GM15510 (cell line): Measurements from ENCODE around the gene DHRSX.

Experiments used
- POLR2A ChIP-seq: IDR thresholded peaks from 3 replicates; pipeline ENCODE4 v1.6.1; 2011; ENCODE audit warnings: borderline replicate concordance; ENCODE audit not compliant: insufficient read length; ENCODE audit errors: extremely low read depth

DHRSX gene

DNA sequence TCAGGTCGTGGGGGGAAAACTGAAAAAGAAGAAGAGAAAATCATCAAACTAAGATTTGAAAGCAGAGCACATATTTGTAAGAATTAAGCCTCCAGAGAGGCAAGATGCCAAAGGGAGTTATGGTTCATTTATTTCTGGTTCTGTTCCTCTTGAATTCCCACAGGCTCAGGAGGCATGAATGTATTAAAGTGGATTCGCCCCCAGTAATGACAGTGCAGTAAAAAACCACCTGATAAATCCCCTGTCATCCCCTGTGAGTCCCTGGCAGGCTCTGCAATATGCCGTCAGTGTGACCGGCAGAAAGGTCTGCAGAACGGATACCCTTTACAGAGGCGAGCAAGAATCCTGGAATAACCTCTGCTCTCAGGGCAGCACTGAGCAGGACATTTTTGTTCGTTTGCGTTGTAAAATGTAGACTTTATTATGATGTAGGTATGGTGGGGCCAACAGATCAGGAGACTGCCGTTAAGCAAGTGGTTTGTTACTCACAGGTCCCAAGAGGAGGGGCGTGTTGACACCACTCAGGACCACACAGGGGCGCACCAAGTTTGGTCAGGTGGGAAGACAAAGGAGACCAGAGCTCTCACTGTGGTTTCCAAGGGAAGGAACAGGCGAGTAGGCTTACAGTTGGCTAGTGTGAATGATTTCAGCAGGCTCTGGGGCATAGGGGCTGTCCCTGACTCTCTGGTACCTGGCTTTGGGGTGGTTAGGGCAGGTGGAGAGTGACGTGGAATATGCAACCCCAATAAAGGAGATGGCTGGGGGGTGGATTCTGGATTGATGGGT, 75.3 kb downstream of the DHRSX start:
- no peak for TF ChIP-seq POLR2A

DNA sequence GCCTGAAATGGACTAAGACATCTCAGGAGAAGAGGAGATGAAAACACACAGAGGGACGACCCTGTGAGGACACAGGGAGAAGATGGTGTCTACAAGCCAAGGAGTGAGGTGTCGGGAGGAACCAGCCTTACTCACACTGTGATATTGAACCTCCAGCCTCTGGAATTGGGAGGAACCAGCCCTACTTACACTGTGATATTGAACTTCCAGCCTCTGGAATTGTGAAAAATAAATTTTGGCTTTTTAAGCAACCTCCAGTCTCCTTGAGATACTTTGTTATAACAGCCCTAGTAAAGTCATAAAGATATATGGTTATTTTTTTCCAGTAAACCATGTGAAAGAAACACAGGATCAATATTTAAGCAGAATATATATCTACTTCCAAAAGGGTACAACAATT, 76.5 kb downstream of the DHRSX start:
- no peak for TF ChIP-seq POLR2A

DNA sequence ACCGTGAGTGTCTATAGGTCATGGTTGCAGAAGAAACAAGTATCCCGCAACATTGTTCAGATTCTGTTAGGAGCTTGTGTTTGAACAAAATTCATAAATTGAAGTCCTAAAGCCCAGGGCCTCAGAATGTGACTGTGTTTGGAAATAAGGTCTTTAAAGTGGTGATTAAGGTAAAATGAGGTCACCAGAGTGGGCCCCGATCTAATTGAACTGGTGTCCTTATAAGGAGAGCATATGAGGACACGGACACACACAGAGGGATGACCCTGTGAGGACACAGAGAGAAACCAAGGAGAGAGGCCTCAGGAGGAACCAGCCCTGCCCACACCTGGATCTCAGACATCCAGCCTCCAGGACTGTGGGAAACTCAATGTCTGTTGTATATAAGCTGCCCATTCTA, 76.9 kb downstream of the DHRSX start:
- TF ChIP-seq POLR2A: no peak

DNA sequence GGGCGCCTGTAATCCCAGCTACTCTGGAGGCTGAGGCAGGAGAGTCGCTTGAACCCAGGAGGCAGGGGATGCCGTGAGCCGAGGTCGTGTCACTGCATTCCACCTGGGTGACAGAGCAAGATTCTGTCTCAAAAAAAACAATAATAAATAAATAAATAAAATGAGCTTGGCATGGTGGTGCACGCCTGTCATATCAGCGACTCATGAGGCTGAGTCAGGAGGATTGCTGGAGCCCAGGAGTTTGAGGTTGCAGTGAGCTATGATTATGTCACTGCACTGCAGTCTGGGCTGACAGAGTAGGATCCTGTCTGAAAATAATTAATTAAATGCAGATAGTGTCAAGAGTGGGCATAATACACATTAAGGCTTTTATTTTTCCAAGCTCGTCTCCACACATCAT, 77.5 kb downstream of the DHRSX start:
- TF ChIP-seq POLR2A: no peak

DNA sequence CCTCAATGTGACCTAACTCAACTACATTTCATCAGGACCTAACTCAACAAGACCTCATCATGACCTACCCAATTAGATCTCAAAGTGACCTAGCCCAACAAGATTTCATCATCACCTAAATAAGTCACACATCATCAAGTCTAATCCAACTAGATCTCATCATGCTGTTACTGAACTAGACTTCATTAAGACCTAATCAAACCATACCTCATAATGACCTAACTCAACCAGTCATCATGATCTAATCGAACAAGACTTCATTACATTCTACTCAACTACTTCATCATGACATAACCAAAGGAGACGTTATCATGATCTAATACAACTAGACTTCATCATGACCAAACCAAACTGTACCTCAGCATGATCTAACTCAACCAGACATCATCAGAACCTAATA, 82.8 kb downstream of the DHRSX start:
- no peak for TF ChIP-seq POLR2A

DNA sequence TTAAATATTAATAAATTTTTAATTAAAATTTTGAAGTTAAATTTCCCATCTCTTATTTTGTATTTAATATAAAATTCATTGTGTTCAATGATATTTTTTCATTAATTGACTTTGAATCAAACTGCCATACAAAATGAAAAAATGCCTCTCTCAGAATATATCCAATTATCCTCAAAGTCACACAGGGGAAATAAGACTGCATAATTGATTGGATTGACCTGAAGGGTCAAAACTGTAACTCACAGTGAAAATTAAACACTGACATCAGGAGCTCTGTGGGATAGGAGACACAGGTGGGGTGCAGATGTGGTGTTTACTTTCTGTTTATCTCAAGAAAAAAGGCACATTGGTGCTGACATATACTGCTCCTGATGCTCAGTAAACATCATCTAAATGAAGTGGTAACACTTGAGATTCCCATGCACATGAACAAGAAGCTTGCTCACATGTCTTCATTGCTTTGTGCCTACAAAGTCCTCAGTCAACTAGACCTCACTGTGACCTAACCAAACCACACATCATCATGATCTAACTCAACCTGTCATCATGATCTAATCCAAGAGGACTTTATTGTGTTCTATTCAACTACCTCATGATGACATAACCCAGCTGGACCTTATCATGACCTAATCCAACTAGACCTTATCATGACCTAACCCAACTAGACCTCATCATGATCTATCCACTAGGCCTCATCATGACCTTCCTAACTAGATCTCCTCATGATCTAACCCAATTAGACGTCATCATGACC, 83.7 kb downstream of the DHRSX start:
- TF ChIP-seq POLR2A: no peak

DNA sequence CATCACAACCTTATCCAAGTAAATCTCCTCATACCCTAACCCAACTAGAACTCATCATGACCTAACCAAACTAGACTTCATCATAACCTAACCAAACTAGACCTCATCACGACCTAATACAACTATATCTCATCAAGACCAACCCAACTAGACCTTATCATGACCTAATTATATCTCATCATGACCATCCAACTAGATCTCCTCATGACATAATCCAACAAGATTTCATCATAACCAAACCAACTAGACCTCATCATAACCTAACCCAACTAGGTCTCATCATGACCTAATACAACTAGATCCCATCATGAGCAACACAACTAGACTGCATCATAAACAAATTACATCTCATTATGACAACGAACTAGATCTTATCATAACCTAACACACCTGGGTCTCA, 86.4 kb downstream of the DHRSX start:
- TF ChIP-seq POLR2A: no peak

DNA sequence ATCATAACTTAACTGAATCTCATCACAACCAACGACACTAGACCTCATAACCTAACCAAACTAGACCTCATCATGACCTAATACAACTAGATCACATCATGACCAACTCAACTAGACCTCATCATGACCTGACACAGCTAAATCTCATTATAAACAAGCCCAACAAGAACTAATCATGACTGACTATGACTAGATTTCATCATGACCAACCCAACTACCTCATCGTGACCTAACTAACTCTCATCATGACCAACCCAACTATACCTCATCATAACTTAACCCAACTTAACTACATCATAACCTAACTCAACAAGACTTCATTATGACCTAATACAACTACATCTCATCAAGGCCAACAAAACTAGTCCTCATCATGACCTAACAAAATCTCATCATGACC, 86.8 kb downstream of the DHRSX start:
- TF ChIP-seq POLR2A: no peak

DNA sequence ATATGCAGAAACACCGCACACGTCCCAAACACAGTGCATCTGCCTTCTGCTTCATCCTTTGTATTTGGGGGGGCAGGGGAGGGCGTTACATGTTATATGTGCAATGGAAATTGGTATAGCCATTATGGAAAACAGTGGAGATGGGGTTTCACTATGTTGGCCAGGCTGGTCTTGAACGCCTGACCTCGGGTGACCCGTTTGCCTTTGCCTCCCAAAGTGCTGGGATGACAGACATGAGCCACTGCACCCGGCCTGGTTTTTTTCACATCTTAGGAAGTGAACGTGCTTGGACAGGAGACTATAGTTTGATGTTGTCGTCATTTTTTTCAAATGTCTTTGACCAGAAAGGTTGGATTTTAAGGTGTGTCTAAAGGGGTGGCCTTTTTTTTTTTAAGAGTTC, 88.6 kb downstream of the DHRSX start:
- TF ChIP-seq POLR2A: no peak

DNA sequence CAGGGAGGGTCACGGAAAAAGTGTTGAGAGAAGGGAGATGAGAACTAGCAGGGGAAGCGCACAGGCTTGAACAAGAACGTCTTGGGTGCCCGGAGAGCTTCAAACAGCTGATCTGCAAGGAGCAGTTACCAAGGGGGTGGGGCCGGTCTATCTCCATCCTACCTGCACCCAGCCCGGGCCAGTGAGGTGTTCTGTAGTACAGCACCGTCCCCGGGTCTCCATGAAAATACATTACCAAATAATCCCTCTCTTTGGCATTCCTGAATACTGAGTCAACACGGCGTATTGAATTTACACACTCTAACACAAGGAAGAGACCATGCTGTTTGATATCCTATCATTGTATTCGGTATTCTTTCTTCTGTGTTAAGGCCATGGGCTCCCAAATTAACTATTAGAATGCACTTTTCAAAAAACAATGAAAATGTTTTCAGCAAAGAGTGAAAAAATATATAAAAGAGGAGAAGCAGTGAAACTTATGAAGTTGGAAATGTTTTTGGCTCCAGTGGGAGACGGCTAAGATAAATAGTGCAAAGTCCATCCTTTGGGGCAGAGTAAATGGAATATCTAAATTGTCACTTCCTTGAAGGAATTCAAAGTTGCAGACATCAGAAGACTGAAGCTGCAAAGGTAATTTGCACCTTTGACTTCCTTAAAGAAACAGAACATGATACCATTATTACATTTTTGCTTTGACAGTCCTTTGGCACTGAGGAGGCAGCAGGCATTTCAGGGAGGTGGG, 90.3 kb downstream of the DHRSX start:
- no peak for TF ChIP-seq POLR2A

DNA sequence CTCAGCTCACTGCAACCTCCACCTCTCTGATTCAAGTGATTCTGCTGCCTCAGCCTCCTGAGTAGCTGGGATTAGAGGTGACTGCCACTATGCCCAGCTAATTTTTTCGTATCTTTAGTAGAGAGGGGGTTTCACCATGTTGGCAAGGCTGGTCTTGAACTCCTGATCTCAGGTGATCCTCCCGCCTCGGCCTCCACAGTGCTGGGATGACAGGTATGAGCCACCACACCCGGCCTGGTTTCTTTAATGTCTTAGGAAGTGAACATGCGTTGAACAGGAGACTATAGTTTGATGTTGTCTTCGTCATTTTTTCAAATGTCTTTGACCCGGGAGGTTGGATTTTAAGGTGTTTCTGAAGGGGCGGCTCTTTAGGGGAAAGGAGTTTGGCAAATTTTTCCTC, 91.0 kb downstream of the DHRSX start:
- TF ChIP-seq POLR2A: no peak

DNA sequence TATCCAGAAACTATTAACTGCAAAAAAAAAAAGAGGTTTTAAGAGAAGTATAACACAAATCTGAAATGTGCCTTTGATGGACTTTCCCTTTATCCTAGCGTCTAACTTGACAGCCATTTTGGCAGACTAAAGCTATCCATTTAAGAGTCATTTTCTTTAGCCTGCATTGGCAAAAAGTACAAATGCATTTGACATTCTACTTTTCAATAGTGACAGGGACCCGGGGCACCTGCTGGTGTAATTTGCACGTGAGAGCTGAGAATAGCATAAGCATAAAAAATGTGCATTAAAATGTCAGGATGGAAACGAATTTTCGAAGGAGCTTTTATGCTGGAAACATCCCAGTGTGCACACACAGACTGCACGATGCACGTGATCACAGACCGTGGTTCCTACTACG, 91.9 kb downstream of the DHRSX start:
- TF ChIP-seq POLR2A: no peak

DNA sequence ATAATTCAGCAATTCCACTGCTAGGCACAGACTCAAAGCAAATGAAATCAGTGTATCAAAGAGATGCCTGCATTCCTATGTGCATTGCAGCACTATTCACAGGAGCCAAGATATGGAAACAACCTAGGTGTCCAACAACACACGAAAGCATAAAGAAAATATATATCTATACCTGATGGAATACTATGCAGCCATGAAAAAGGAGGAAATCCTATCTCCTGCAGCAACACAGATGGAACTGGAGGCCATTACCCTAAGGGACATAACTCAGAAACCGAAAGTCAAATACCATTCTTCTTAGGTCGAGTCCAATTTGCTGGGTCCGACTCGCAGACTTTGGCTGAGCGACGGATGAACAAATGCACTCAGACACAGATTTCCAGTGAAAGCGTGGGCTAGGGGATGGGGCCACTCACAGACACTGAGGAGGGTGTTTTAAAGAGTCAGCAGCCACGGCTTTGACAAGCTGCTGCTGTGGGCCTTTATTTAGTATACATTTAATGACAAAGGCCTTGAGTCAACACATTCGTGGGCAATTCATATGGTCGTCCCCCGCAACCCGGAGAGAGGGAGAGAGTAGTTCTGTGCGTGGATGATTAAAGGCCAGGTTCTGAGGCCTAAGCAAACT, 93.8 kb downstream of the DHRSX start:
- TF ChIP-seq POLR2A: no peak

DNA sequence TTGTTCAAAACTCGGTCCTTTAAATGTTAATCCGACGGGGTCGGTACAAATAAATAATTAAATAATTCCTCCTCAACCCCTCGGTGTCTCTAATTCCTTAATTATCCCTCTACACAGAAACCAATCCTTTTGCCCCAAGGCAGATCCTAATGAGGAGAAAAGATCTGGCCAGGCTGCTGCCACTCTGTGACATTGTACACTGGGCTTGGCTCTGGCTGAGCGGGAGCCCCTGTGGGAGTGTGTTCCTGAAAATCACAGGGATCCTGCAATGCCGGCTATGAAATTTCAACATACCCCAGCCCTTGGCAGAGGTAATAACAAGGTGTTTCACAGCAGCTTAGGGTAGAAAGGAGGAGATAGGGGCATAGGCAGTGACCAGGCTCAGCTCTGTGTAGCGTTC, 96.0 kb downstream of the DHRSX start:
- no peak for TF ChIP-seq POLR2A

DNA sequence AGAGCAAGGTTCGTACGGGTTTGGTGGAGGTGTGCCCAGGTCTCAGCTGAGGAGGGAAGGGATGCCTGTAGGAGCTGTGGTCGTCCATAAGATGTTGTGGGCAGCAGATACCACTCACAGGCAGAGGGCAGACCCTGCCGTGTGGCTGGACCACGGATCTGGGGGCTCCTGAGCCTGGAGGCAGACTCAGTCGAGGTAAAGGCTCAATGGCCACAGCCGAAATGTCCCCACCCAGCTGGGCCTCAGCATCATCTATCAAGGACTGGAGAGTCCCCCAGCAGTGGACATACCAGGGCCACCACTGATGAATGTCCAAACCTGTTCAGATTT, 98.5 kb downstream of the DHRSX start:
- TF ChIP-seq POLR2A: no peak
